NB4 (cell line): Measurements from ENCODE around the gene MTHFD1L.

ENCODE experiments used
- DNase-seq: peaks from one replicate; pipeline ENCODE4 v3.0.0; 2010; ENCODE audit warnings: low read depth
- H3K4me3 ChIP-seq: one replicate; pipeline ENCODE4 v1.5.1; 2011; ENCODE audit warnings: mild to moderate bottlenecking, low read depth, low read length, moderate library complexity
- CTCF ChIP-seq: IDR thresholded peaks from one replicate; pipeline ENCODE4 v1.5.1; 2012; ENCODE audit warnings: low read depth, low read length
- MAX ChIP-seq: IDR thresholded peaks from 2 replicates; pipeline ENCODE4 v1.6.1; 2011; ENCODE audit warnings: low read depth, low read length
- MYC ChIP-seq: IDR thresholded peaks from 2 replicates; pipeline ENCODE4 v1.6.1; 2011; ENCODE audit warnings: low read depth, low read length
- POLR2A ChIP-seq: IDR thresholded peaks from 2 replicates; pipeline ENCODE4 v1.6.1; 2011; ENCODE audit warnings: mild to moderate bottlenecking; ENCODE audit not compliant: insufficient read length; ENCODE audit errors: extremely low read depth

Gene MTHFD1L

GRCh38 chr6:151001387-151002056, 136.0 kb downstream of the MTHFD1L start:
- DNase-seq = no peak
- H3K4me3 ChIP-seq = no peak overlapping the region
- TF ChIP-seq CTCF (no peak), MYC (no peak), POLR2A (no peak), MAX (no peak)

GRCh38 chr6:151002057-151002450, 136.6 kb downstream of the MTHFD1L start:
- H3K4me3 ChIP-seq = no peak overlapping the region
- no peak for TF ChIP-seq POLR2A
- TF ChIP-seq MYC = no peak
- TF ChIP-seq CTCF = no peak
- no peak for TF ChIP-seq MAX
- no peak for DNase-seq

- no peak for TF ChIP-seq POLR2A
- TF ChIP-seq MAX = no peak
- no peak for TF ChIP-seq MYC
- no peak for TF ChIP-seq CTCF
- DNase-seq = peak; percentile 22
Observed at GRCh38 chr6:151002491-151002935, 137.0 kb downstream of the MTHFD1L start.

GRCh38 chr6:151004383-151005024, 139.0 kb downstream of the MTHFD1L start:
- DNase-seq = peak; percentile 82
- peak overlapping the region; percentile 7 for H3K4me3 ChIP-seq
- 0 out of 2 replicates have a peak, but pooled peaks have one; percentile 20 for TF ChIP-seq MYC
- TF ChIP-seq MAX = 0 out of 2 replicates have a peak, but pooled peaks have one; percentile 23
- TF ChIP-seq POLR2A = no peak

More at GRCh38 chr6:151002491-151002935, 137.0 kb downstream of the MTHFD1L start:
- no peak overlapping the region for H3K4me3 ChIP-seq

GRCh38 chr6:151005164-151005563, 139.7 kb downstream of the MTHFD1L start:
- DNase-seq = no peak
- TF ChIP-seq MYC (no peak), MAX (no peak), POLR2A (no peak), CTCF (no peak)
- no peak overlapping the region for H3K4me3 ChIP-seq

GRCh38 chr6:151005896-151006632, 140.6 kb downstream of the MTHFD1L start:
- H3K4me3 ChIP-seq = no peak overlapping the region
- TF ChIP-seq POLR2A (no peak), MAX (no peak), MYC (no peak), CTCF (no peak)
- no peak for DNase-seq
